ENCODE measurements around the gene SPDYE6. TPM values are rescaled to one million over a fixed set of nuclear protein-coding genes. Genes with fewer than 3 reads are reported as not detected.
"Not testable (repeated sequence)": the region's sequence is repeated elsewhere in the genome, so short reads cannot be mapped to it uniquely, and the experiment has no call there.

SPDYE6 gene, protein sequence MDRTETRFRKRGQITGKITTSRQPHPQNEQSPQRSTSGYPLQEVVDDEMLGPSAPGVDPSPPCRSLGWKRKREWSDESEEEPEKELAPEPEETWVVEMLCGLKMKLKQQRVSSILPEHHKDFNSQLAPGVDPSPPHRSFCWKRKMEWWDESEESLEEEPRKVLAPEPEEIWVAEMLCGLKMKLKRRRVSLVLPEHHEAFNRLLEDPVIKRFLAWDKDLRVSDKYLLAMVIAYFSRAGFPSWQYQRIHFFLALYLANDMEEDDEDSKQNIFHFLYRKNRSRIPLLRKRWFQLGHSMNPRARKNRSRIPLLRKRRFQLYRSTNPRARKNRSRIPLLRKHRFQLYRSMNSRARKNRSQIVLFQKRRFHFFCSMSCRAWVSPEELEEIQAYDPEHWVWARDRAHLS
- not detected for total RNA-seq
- long read RNA-seq, donor 1, partial matches to known transcripts, result 0 of 7 reads
- long read RNA-seq, donor 1, other reads (novel, unspliced or antisense), result 7 of 7 reads
- long read RNA-seq, donor 2, partial matches to known transcripts, result 0 of 2 reads
- long read RNA-seq, donor 2, other reads (novel, unspliced or antisense), result 2 of 2 reads

GRCh38 chr7:102356344-102356743 lies at the start of gene SPDYE6:
Gene SPDYE6 (minus strand): TSS chr7:102356444. CDS start chr7:102356023, 421 bp downstream.
- intact Hi-C loops (cut with DNase I); DNase-seq (ENCODE audit: low spot score): not testable (repeated sequence)

- intact Hi-C loops (cut with DNase I), result loop anchor here in 1 of 2 donors (5.0 kb wide), 1 partner anchor 373 kb away; no protein-coding TSS in a partner anchor
- not testable (repeated sequence) for DNase-seq (ENCODE audit: low spot score)
Measured at GRCh38 chr7:102404862-102405188, 48.6 kb upstream of the SPDYE6 start.

DNA sequence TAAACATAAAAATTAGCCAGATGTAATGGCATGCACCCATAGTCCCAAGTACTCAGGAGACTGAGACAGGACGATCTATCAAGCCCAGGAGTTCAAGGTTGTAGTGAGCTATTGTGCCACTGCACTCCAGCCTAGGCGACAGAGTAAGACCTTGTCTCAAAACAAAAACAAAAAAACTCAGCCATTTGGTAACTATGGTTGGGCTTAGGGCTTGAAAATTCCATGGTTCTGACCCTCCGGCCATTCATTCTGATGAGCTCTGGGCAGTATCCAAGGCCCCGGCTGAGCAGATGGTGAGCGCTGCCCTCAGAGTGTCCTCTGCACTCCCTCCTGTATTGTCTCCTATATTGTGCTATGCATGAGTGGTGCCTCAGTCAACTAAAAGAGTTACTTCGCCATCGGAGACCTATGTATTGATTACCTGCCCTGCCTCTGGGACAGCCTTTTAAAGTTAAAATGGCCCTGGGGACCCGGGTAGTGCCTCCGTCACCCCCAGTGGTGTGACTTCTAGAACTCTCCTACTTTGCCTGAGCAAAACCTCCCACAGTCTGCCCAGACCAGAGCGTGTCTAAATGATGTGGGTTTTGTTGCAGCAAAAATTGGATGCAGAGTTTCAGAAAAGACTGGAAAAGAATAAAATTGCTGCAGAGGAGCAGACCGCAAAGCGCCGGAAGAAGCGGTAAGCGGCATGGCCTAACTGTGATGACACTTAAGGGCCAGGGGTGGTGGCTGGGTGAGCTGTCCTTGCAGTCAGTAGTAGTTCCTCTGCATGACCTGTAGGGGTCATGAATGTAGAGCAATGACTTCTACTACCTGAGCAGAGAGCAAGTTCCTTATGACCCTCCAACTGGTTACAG lies 48.0 kb upstream of the SPDYE6 start:
- intact Hi-C loops (cut with DNase I), result no loop called here
- no peak for DNase-seq (ENCODE audit: low spot score)

GRCh38 chr7:102403563-102403962 lies 47.3 kb upstream of the SPDYE6 start:
- DNase-seq (ENCODE audit: low spot score), result no peak
- intact Hi-C loops (cut with DNase I), result no loop called here

GRCh38 chr7:102400360-102400759 lies 44.1 kb upstream of the SPDYE6 start:
- no peak for DNase-seq (ENCODE audit: low spot score)
- intact Hi-C loops (cut with DNase I), result no loop called here

DNA sequence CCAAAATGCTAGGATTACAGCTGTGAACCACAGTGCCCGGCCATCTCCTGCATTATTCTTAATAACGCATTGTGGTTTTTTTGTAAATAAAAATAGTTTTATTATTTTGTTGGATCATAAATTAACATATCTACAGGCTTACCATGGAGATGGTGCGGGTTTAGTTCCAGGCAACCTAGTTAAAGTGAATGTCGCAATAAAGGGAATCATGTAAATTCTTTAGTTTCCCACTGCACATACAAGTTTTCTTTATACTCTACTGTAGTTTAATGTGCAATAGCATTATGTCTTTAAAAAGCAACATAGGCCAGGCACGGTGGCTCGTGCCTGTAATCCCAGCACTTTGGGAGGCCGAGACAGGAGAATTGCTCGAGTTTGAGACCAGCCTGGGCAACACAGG lies 42.3 kb upstream of the SPDYE6 start:
- DNase-seq (ENCODE audit: low spot score), result no peak
- intact Hi-C loops (cut with DNase I), result no loop called here

DNA sequence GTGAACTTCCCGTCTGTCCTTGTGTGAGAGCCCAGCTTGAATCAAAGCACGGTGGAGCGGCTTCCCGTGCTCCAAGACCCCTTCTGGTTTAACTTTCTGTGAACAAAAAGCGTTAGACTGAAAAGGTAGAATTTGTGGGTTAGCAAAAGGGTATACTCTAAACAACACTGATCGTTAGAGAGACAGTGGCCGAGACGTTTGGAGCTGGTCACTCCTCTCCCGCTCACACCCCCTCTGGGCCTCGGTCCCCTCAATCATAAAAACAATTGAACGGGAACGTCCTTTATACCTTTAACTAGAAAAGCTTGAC lies 40.4 kb upstream of the SPDYE6 start:
- no peak for DNase-seq (ENCODE audit: low spot score)
- intact Hi-C loops (cut with DNase I), result no loop called here

- intact Hi-C loops (cut with DNase I), result no loop called here
- DNase-seq (ENCODE audit: low spot score), result peak; percentile 92
Measured at GRCh38 chr7:102395873-102396709, 39.8 kb upstream of the SPDYE6 start, which contains the start of gene PRKRIP1. Gene PRKRIP1 (plus strand): TSS chr7:102396363. CDS start chr7:102396412, 49 bp downstream.

DNA sequence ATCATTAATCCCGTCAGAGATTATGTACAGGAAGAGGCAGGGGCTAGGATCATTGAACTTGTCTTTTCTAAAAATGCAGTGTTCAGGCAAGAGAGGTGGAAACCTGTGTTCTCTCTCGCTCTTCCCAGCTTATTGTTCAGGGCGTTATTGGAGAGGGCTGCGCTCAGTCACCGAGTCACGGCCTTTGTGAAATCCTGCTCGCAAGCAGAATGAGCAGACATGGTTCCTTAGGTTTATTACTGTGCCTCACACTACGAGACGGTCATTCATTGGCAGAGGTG lies 39.3 kb upstream of the SPDYE6 start:
- intact Hi-C loops (cut with DNase I), result no loop called here
- no peak for DNase-seq (ENCODE audit: low spot score)

- intact Hi-C loops (cut with DNase I), result no loop called here
- no peak for DNase-seq (ENCODE audit: low spot score)
Measured at GRCh38 chr7:102393467-102393866, 37.2 kb upstream of the SPDYE6 start.

GRCh38 chr7:102392330-102392729 lies 36.1 kb upstream of the SPDYE6 start:
- intact Hi-C loops (cut with DNase I), result no loop called here
- DNase-seq (ENCODE audit: low spot score), result no peak

DNA sequence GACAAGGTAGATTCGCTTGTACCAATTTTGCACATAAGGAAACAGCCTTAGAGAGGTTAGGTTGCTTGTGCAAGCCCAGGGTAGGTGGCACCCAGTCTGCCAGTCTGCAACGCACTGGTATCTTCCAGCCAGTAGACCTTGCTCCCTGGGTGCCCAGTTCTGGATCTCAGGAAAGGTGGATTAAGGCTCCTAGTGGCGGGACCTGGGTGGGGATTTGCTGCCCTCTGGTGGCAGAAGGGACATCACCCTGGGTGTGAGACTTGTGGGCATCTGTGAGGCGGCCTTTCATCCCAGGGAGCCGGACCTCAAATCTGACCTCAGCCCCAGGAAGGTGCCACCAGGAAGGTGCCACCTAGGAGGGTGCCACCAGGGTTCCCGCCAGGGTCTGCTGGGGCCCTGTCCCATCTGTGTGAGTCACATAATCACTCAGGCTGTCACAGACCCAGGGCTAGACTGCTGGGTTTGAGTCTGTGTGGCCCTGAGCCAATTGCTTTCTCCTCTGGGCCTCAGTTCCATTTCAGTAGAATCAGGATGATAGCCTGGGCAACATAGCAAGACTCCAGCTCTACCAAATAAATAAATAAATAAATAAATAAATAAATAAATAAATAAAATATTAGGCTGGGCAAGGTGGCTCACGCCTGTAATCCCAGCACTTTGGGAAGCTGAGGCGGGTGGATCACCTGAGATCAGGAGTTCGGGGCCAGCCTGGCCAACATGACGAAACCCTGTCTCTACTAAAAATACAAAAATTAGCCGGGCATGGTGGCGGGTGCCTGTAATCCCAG lies 34.6 kb upstream of the SPDYE6 start:
- peak; percentile 93 for DNase-seq (ENCODE audit: low spot score)
- intact Hi-C loops (cut with DNase I), result loop anchor here in 1 of 2 donors (2.0 kb wide), 1 partner anchor 110 kb away; no protein-coding TSS in a partner anchor

DNA sequence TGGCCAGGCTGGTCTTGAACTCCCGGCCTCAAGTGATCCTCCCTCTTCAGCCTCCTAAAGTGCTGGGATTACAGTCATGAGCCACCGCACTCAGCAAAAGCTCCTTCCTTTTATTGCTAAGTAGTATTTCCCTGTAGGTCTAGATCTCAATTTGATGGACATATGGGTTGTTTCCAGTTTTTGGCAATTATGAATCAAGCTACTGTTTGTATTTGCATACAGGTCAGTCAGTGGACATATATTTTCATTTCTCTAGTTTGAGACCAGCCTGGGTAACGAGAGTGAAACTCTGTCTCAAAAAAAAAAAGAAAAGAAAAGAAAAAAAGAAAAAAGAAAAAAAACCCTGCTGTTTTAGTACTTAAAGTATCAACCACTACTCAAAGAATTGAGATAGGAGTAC lies 33.6 kb upstream of the SPDYE6 start:
- DNase-seq (ENCODE audit: low spot score), result no peak
- intact Hi-C loops (cut with DNase I), result loop anchor here (2.0 kb wide), 2 partner anchors 105 to 109 kb away; no protein-coding TSS in a partner anchor

- intact Hi-C loops (cut with DNase I), result no loop called here
- DNase-seq (ENCODE audit: low spot score), result no peak
Measured at GRCh38 chr7:102387064-102387463, 30.8 kb upstream of the SPDYE6 start.

- intact Hi-C loops (cut with DNase I), result loop anchor here in 1 of 2 donors (5.0 kb wide), 1 partner anchor 1035 kb away; no protein-coding TSS in a partner anchor
- DNase-seq (ENCODE audit: low spot score), result not testable (repeated sequence)
Measured at GRCh38 chr7:102381696-102382425, 25.6 kb upstream of the SPDYE6 start.

- intact Hi-C loops (cut with DNase I), result loop anchor here in 1 of 2 donors (5.0 kb wide), 1 partner anchor 1034 kb away; no protein-coding TSS in a partner anchor
- DNase-seq (ENCODE audit: low spot score), result not testable (repeated sequence)
Measured at GRCh38 chr7:102380837-102381236, 24.6 kb upstream of the SPDYE6 start.

DNA sequence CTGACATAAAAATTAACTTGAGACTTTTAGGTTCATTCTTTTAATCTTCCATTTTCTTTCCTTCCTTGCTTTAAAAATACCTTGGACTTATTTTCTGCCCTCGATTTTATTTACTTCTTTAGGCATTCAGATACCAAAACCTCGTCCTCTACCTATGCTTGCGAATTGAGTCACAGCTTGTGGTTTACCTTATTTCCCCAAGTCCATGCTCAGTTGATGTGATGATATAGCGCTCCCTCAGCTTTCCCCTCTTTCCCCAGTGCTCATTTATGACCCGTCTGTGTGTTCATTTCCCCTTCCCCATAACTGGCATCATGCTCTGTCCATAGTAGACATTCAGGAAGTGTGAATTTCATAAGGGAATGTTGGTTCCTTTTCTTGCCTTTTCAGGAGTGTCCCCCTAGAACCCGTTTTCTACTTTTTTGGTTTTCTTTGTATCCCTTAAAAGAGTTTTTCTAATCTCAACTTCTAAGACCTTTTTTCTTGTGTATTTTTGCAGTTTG lies 20.8 kb upstream of the SPDYE6 start:
- intact Hi-C loops (cut with DNase I), result no loop called here

DNA sequence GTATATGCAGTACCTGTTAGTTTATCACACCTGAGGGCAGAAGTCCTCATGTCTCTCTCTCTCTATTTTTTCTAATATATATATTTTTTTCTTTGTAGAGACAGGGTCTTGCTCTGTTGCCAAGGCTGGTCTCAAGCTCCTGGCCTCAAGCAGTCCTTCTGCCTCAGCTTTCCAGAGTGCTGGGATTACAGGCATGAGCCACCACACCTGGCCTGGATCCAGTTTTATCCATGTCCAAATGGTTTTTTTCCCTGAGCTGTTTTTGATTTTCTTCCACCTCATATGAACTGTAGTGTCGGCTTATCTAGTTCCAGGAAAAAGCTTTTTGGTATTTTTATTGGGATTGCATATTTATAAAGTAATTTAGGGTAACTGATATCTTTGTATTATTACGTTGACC lies 16.6 kb upstream of the SPDYE6 start:
- intact Hi-C loops (cut with DNase I); DNase-seq (ENCODE audit: low spot score): not testable (repeated sequence)

More for the DNA sequence above, 20.8 kb upstream of the SPDYE6 start:
- DNase-seq (ENCODE audit: low spot score), result no peak

All from posterior vena cava (tissue), 2 donors.